ENCODE measurements around the gene ME1. TPM values are rescaled to one million over a fixed set of nuclear protein-coding genes. Genes with fewer than 3 reads are reported as not detected.

The ME1 gene
- total RNA-seq, 4 donors from 2014 or later = 20.4 to 58.6 (median 27.2) TPM

DNA sequence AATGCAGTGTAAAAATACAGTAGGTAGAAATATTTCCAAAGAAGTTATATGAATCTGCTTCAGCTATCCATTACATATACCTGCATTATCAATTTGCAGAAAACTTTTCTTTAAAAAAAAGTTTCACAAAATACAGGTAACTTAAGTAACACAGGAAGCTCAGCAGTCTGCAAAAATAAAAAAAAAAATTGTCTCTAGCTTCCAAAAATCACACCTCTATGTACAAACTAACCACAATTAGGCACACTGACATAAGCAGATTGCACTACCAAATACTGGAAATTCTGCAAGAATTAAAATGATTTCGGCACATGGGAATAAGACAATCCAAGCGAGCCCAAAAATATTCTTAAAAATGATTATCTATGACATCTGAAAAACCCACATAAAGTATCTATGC, 41.2 kb downstream of the ME1 start:
- H3K36me3 ChIP-seq = peaks cover 0 to 11% (median 0%) of the 10 kb centered on the region in 3 donors
- no peak for TF ChIP-seq POLR2A (IDR thresholded peaks at IDR 0.05)
- TF ChIP-seq, protein P1, sequence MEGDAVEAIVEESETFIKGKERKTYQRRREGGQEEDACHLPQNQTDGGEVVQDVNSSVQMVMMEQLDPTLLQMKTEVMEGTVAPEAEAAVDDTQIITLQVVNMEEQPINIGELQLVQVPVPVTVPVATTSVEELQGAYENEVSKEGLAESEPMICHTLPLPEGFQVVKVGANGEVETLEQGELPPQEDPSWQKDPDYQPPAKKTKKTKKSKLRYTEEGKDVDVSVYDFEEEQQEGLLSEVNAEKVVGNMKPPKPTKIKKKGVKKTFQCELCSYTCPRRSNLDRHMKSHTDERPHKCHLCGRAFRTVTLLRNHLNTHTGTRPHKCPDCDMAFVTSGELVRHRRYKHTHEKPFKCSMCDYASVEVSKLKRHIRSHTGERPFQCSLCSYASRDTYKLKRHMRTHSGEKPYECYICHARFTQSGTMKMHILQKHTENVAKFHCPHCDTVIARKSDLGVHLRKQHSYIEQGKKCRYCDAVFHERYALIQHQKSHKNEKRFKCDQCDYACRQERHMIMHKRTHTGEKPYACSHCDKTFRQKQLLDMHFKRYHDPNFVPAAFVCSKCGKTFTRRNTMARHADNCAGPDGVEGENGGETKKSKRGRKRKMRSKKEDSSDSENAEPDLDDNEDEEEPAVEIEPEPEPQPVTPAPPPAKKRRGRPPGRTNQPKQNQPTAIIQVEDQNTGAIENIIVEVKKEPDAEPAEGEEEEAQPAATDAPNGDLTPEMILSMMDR (IDR thresholded peaks at IDR 0.05) = no peak
- intact Hi-C loops (cut with DNase I) = no loop called here
- H3K4me3 ChIP-seq = no peak overlapping the region
- no peak for DNase-seq
- no peak overlapping the region for H3K27ac ChIP-seq
- no peaks in the 10 kb centered on the region for H3K4me1 ChIP-seq
- H3K27me3 ChIP-seq = no peaks in the 10 kb centered on the region
- 90 to 91% methylated on average over 2 of the region's 2 CpGs for WGBS, 2 donors
- no peaks in the 10 kb centered on the region for H3K9me3 ChIP-seq

DNA sequence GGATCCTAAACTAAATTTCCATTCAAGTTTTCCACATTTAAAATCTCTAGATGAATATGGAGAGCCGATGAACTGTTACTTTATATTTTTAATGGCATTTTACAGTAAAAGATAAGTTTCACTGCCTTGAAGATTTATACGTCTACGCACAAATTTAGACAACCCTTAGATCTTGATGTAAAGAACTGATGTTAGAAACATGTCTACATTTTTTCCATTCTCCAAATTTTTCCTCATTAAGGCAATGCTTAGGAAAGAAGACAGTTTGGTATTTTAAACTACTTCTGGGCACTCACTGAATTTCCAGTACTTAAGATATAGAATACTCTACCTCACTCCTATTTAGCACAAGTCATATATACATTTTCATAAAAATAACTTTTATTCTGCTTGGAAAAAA, 45.4 kb downstream of the ME1 start:
- intact Hi-C loops (cut with DNase I) = no loop called here
- 83 to 92% methylated on average over 3 of the region's 3 CpGs for WGBS, 2 donors
- no peak for TF ChIP-seq POLR2A (IDR thresholded peaks at IDR 0.05)
- TF ChIP-seq, protein P1 (IDR thresholded peaks at IDR 0.05) = no peak
- Histone ChIP-seq H3K27me3 (no peaks in the 10 kb centered on the region), H3K4me1 (no peaks in the 10 kb centered on the region), H3K4me3 (no peak overlapping the region), H3K27ac (no peak overlapping the region), H3K36me3 (no peaks in the 10 kb centered on the region), H3K9me3 (no peaks in the 10 kb centered on the region)
- no peak for DNase-seq

DNA sequence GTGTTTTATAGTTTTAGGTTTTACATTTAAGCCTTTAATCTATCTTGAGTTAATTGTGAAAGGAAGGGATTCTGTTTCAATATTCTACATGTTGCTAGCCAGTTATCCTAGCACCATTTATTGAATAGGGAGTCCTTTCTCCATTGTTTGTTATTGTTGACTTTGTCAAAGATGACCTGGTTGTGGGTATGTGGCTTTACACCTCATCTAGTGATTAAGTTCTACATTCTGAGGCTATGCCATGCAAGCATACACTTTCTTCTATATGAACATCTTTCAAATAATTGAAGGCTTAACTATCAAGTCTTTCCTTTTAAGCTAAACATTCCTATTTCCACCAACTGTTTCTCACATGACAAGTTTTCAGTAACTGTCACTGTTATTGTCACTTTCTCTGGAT, 46.1 kb downstream of the ME1 start:
- Histone ChIP-seq H3K27me3 (no peaks in the 10 kb centered on the region), H3K9me3 (no peaks in the 10 kb centered on the region), H3K27ac (no peak overlapping the region), H3K4me1 (no peaks in the 10 kb centered on the region), H3K4me3 (no peak overlapping the region), H3K36me3 (no peaks in the 10 kb centered on the region)
- no peak for DNase-seq
- no peak for TF ChIP-seq POLR2A (IDR thresholded peaks at IDR 0.05)
- intact Hi-C loops (cut with DNase I) = no loop called here

DNA sequence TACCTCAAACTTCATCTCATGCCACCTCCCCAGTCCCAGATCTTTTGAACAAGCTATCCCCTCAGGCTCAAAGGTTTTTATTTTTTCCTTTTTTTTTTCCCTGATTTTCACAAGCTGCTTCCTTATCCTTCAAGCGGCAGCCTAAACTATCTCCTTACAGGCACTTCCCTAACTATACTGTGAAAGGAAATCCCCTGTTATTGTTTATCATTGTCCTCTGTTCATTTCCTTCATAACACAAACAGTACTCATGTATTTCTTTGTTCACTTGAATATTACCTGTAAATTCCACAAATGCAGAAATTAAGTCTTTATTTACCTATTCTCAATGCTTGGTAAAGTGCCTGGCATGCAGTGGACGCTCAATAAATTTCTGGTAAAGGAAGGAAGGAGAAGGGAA, 48.9 kb downstream of the ME1 start:
- no peak overlapping the region for H3K27ac ChIP-seq

DNA sequence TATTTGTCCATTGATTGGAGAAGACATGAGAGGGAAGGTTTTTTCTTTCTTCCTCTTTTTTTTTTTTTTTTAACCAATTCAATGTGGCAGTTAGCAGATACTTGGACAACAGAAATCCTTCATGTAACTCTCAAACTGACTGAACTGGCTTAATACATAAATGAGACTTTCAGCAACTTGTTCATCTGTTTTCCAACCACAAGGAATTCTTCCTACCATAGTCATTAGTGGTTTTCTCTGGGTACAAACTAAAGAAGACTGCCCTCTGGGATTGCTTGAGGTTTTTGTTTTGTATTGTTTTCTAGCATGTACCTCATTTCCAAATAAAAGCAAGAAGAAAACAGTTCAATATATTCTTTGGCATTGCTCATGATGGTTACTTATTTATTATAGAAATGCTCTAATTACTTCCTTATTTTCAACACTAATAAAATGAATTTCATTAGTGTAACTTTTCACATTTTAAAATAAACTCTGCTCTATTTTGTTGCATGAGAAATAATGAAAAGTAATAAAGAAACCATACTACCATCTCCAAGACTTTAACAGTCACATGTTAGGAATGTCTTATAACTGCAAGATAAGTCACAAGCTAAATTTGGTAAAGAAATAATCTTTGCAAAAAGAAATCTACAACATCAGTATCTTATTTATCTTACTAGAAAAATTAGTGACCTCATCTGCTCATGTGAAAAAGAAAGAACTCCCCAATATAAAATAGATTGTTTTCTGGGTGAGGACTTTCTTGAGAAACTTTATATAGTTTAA, 52.0 kb downstream of the ME1 start:
- intact Hi-C loops (cut with DNase I) = no loop called here
- no peaks in the 10 kb centered on the region for H3K27me3 ChIP-seq
- no peak overlapping the region for H3K27ac ChIP-seq
- TF ChIP-seq POLR2A (IDR thresholded peaks at IDR 0.05) = no peak
- TF ChIP-seq, protein P1 (IDR thresholded peaks at IDR 0.05) = no peak
- no peaks in the 10 kb centered on the region for H3K4me1 ChIP-seq
- H3K4me3 ChIP-seq = no peak overlapping the region
- DNase-seq = no peak
- no peaks in the 10 kb centered on the region for H3K9me3 ChIP-seq
- no peaks in the 10 kb centered on the region for H3K36me3 ChIP-seq

More for the DNA sequence above, 48.9 kb downstream of the ME1 start:
- intact Hi-C loops (cut with DNase I) = no loop called here
- Histone ChIP-seq H3K4me3 (no peak overlapping the region), H3K36me3 (no peaks in the 10 kb centered on the region), H3K27me3 (no peaks in the 10 kb centered on the region), H3K9me3 (no peaks in the 10 kb centered on the region), H3K4me1 (no peaks in the 10 kb centered on the region)
- no peak for DNase-seq
- WGBS, 2 donors = 57 to 60% methylated on average over 2 of the region's 2 CpGs
- TF ChIP-seq, protein P1 (IDR thresholded peaks at IDR 0.05) = no peak
- TF ChIP-seq POLR2A (IDR thresholded peaks at IDR 0.05) = no peak

DNA sequence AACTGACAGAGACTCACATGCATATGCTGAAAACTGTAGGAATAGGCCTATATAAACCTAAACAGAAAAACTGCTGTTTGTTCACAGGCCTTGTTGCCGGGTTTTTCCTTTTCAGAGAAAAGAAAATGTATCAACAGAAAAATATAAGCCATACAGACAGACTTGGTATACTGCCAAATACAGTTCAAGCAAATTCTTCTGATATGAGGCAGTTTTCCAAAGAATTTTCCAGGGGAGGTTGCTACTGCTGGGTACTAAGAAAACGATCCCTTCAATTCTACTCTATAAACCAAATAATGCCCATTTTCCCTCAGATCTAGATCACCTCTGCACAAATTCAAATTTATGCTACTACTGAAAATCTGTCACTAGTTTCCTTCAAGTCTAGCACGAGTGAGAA, 59.4 kb downstream of the ME1 start:
- intact Hi-C loops (cut with DNase I) = no loop called here
- 47% methylated on average over 3 of the region's 3 CpGs for WGBS, 2 donors
- Histone ChIP-seq H3K36me3 (no peaks in the 10 kb centered on the region), H3K27me3 (no peaks in the 10 kb centered on the region), H3K4me3 (no peak overlapping the region), H3K27ac (no peak overlapping the region), H3K9me3 (no peaks in the 10 kb centered on the region), H3K4me1 (no peaks in the 10 kb centered on the region)
- TF ChIP-seq, protein P1 (IDR thresholded peaks at IDR 0.05) = no peak
- no peak for TF ChIP-seq POLR2A (IDR thresholded peaks at IDR 0.05)
- DNase-seq = no peak

Data from esophagus squamous epithelium (tissue), 5 donors.